Activated CD4-positive, alpha-beta memory T cell treated with anti-CD3 and anti-CD28 coated beads for 36 hours (primary cell): Measurements from ENCODE around the gene UFD1. TPM values are rescaled to one million over a fixed set of nuclear protein-coding genes. Genes with fewer than 3 reads are reported as not detected.
A peak's percentile ranks its signal among the peaks of the same experiment; 100 is the strongest.

Experiments
- CTCF ChIA-PET: fragments of 350-600 bp; sonication (Branson Sonifier 250); formaldehyde crosslinking; loops from one replicate; lab custom pipeline; 2021; ENCODE audit warnings: antibody characterized with exemption, inconsistent platforms; lab: Charles Lee
- POLR2A ChIA-PET: fragments of 350-600 bp; sonication (Branson Sonifier 250); formaldehyde crosslinking; loops from one replicate; lab custom pipeline; 2021; ENCODE audit warnings: antibody characterized with exemption; lab: Charles Lee
- DNase-seq: peaks from one replicate; pipeline ENCODE4 v3.0.0-alpha.2; 2020
- H3K27ac Mint-ChIP-seq: one replicate; pipeline ENCODE4 v1.8.0; 2021; ENCODE audit warnings: mixed read lengths
- H3K27me3 Mint-ChIP-seq: one replicate; pipeline ENCODE4 v1.8.0; 2021; ENCODE audit warnings: mixed read lengths
- H3K36me3 Mint-ChIP-seq: one replicate; pipeline ENCODE4 v1.8.0; 2021; ENCODE audit warnings: mixed read lengths
- H3K4me1 Mint-ChIP-seq: one replicate; pipeline ENCODE4 v1.8.0; 2021; ENCODE audit warnings: low read depth, mixed read lengths
- H3K4me3 Mint-ChIP-seq: one replicate; pipeline ENCODE4 v1.8.0; 2021; ENCODE audit warnings: mild to moderate bottlenecking, mixed read lengths
- H3K9me3 Mint-ChIP-seq: one replicate; pipeline ENCODE4 v1.8.0; 2021; ENCODE audit warnings: mixed read lengths
- intact Hi-C: fragments of 100-400 bp; cut with micrococcal nuclease; formaldehyde crosslinking; loops from one replicate; pipeline ENCODE4 v1.15.1; 2023
- total RNA-seq, 2 experiments: library from RNA; stranded (reverse); gene quantifications; one replicate each; pipeline ENCODE4 v1.2.3, GENCODE V29; 2021

Gene UFD1
- 10 to 100 TPM; 85.3 to 91.1 TPM for total RNA-seq

- peak within 1 kb of the TSS; percentile 98 for H3K27ac Mint-ChIP-seq
Measured at GRCh38 chr22:19478901-19479354, at the start of gene UFD1. Gene UFD1 (minus strand): TSS chr22:19479193. CDS start chr22:19479085, 108 bp downstream.

GRCh38 chr22:19527861-19528417 lies 48.9 kb upstream of the UFD1 start:
- ChIA-PET CTCF (interaction anchor here (1.0 kb wide), 1 partner anchor 102 kb away, joined by 3 read pairs; no protein-coding TSS in a partner anchor), POLR2A (no interaction called here)
- H3K4me1 Mint-ChIP-seq = peaks cover 14% of the 10 kb centered on the region
- H3K4me3 Mint-ChIP-seq = no peak overlapping the region
- DNase-seq = no peak
- intact Hi-C loops = no loop called here
- no peak overlapping the region for H3K27ac Mint-ChIP-seq
- H3K27me3 Mint-ChIP-seq = peaks cover 32% of the 10 kb centered on the region
- H3K9me3 Mint-ChIP-seq = no peaks in the 10 kb centered on the region
- no peaks in the 10 kb centered on the region for H3K36me3 Mint-ChIP-seq

More at GRCh38 chr22:19478901-19479354, at the start of gene UFD1:
- ChIA-PET CTCF (interaction anchor here (0.9 to 2.3 kb wide), 10 partner anchors 35 to 413 kb away, joined by 3 to 16 read pairs (median 3); partner anchors contain the start of gene ESS2), POLR2A (interaction anchor here (0.7 to 1.9 kb wide), 5 partner anchors 9 to 334 kb away, joined by 3 to 5 read pairs (median 3); partner anchors contain the start of genes C22orf39 and ESS2)
- intact Hi-C loops = loop anchor here (1.0 to 5.0 kb wide), 9 partner anchors 30 to 372 kb away; partner anchors contain the start of genes CLTCL1, ESS2 and MRPL40
- Mint-ChIP-seq H3K9me3 (no peaks in the 10 kb centered on the region), H3K27me3 (no peaks in the 10 kb centered on the region), H3K4me3 (peak within 1 kb of the TSS; percentile 99), H3K36me3 (peaks cover 33% of the 10 kb centered on the region), H3K4me1 (peaks cover 38% of the 10 kb centered on the region)
- DNase-seq = peak; percentile 87

- ChIA-PET CTCF (interaction anchor here (0.7 to 1.0 kb wide), 2 partner anchors 102 to 103 kb away, joined by 3 to 4 read pairs; no protein-coding TSS in a partner anchor), POLR2A (no interaction called here)
- Mint-ChIP-seq H3K36me3 (no peaks in the 10 kb centered on the region), H3K4me3 (no peak overlapping the region), H3K4me1 (peaks cover 17% of the 10 kb centered on the region), H3K27ac (no peak overlapping the region), H3K9me3 (no peaks in the 10 kb centered on the region), H3K27me3 (peaks cover 32% of the 10 kb centered on the region)
- DNase-seq = no peak
- intact Hi-C loops = no loop called here
Measured at GRCh38 chr22:19527321-19527721, 48.3 kb upstream of the UFD1 start.

- H3K27me3 Mint-ChIP-seq = peaks cover 32% of the 10 kb centered on the region
- DNase-seq = no peak
- no peak overlapping the region for H3K4me3 Mint-ChIP-seq
- no peaks in the 10 kb centered on the region for H3K9me3 Mint-ChIP-seq
- intact Hi-C loops = no loop called here
- ChIA-PET CTCF (interaction anchor here (0.7 kb wide), 1 partner anchor 103 kb away, joined by 4 read pairs; no protein-coding TSS in a partner anchor), POLR2A (no interaction called here)
- H3K4me1 Mint-ChIP-seq = peaks cover 17% of the 10 kb centered on the region
- H3K36me3 Mint-ChIP-seq = peaks cover 3% of the 10 kb centered on the region
- H3K27ac Mint-ChIP-seq = no peak overlapping the region
Measured at GRCh38 chr22:19526702-19527111, 47.7 kb upstream of the UFD1 start.

GRCh38 chr22:19526076-19526701 lies 47.2 kb upstream of the UFD1 start:
- Mint-ChIP-seq H3K4me1 (peaks cover 17% of the 10 kb centered on the region), H3K4me3 (no peak overlapping the region), H3K27ac (no peak overlapping the region), H3K27me3 (peaks cover 32% of the 10 kb centered on the region), H3K9me3 (no peaks in the 10 kb centered on the region), H3K36me3 (peaks cover 4% of the 10 kb centered on the region)
- ChIA-PET CTCF (interaction anchor here (0.7 kb wide), 1 partner anchor 103 kb away, joined by 4 read pairs; no protein-coding TSS in a partner anchor), POLR2A (no interaction called here)
- no peak for DNase-seq
- intact Hi-C loops = no loop called here

GRCh38 chr22:19525666-19526065 lies 46.7 kb upstream of the UFD1 start:
- Mint-ChIP-seq H3K9me3 (no peaks in the 10 kb centered on the region), H3K4me3 (no peak overlapping the region), H3K36me3 (peaks cover 6% of the 10 kb centered on the region), H3K27ac (no peak overlapping the region), H3K27me3 (peaks cover 32% of the 10 kb centered on the region), H3K4me1 (peaks cover 17% of the 10 kb centered on the region)
- no peak for DNase-seq
- intact Hi-C loops = no loop called here
- ChIA-PET CTCF (no interaction called here), POLR2A (no interaction called here)

GRCh38 chr22:19525116-19525660 lies 46.2 kb upstream of the UFD1 start:
- Mint-ChIP-seq H3K27me3 (peaks cover 32% of the 10 kb centered on the region), H3K9me3 (no peaks in the 10 kb centered on the region), H3K27ac (no peak overlapping the region), H3K4me1 (peaks cover 17% of the 10 kb centered on the region), H3K4me3 (no peak overlapping the region), H3K36me3 (peaks cover 7% of the 10 kb centered on the region)
- ChIA-PET CTCF (no interaction called here), POLR2A (no interaction called here)
- no peak for DNase-seq
- intact Hi-C loops = no loop called here

GRCh38 chr22:19524170-19525115 lies 45.5 kb upstream of the UFD1 start, which contains the start of gene CLDN5:
Gene CLDN5 (minus strand): TSS chr22:19524410. CDS start chr22:19524255, 155 bp downstream.
- Mint-ChIP-seq H3K9me3 (no peaks in the 10 kb centered on the region), H3K27ac (no peak within 1 kb of the TSS), H3K36me3 (peaks cover 7% of the 10 kb centered on the region), H3K4me3 (peak within 1 kb of the TSS; percentile 43), H3K27me3 (peaks cover 32% of the 10 kb centered on the region), H3K4me1 (peaks cover 17% of the 10 kb centered on the region)
- POLR2A ChIA-PET = no interaction called here
- CTCF ChIA-PET = interaction anchor here (1.0 to 1.2 kb wide), 2 partner anchors 108 to 199 kb away, joined by 3 to 4 read pairs; partner anchors contain the start of gene GP1BB
- intact Hi-C loops = loop anchor here (5.0 kb wide), 1 partner anchor 108 kb away; no protein-coding TSS in a partner anchor
- DNase-seq = no peak

GRCh38 chr22:19523240-19524169 lies 44.5 kb upstream of the UFD1 start:
- ChIA-PET CTCF (interaction anchor here (1.0 to 1.2 kb wide), 2 partner anchors 109 to 200 kb away, joined by 3 to 4 read pairs; partner anchors contain the start of gene GP1BB), POLR2A (no interaction called here)
- peak overlapping the region; percentile 41 for H3K4me3 Mint-ChIP-seq
- DNase-seq = peak; percentile 44
- H3K36me3 Mint-ChIP-seq = peaks cover 8% of the 10 kb centered on the region
- intact Hi-C loops = loop anchor here (5.0 kb wide), 1 partner anchor 109 kb away; no protein-coding TSS in a partner anchor
- H3K27me3 Mint-ChIP-seq = peaks cover 32% of the 10 kb centered on the region
- no peak overlapping the region for H3K27ac Mint-ChIP-seq
- H3K9me3 Mint-ChIP-seq = no peaks in the 10 kb centered on the region
- H3K4me1 Mint-ChIP-seq = peaks cover 17% of the 10 kb centered on the region

- Mint-ChIP-seq H3K9me3 (no peaks in the 10 kb centered on the region), H3K4me1 (peaks cover 17% of the 10 kb centered on the region), H3K27ac (no peak overlapping the region), H3K36me3 (peaks cover 11% of the 10 kb centered on the region), H3K27me3 (peaks cover 32% of the 10 kb centered on the region), H3K4me3 (peak overlapping the region; percentile 2)
- CTCF ChIA-PET = interaction anchor here (1.5 kb wide), 1 partner anchor 107 kb away, joined by 8 read pairs; no protein-coding TSS in a partner anchor
- POLR2A ChIA-PET = no interaction called here
- DNase-seq = no peak
- intact Hi-C loops = loop anchor here (5.0 kb wide), 1 partner anchor 109 kb away; no protein-coding TSS in a partner anchor
Measured at GRCh38 chr22:19522881-19523239, 43.9 kb upstream of the UFD1 start.
